Upper lobe of left lung (tissue), 6 donors: Measurements from ENCODE around the gene PLEKHA4. TPM values are rescaled to one million over a fixed set of nuclear protein-coding genes. Genes with fewer than 3 reads are reported as not detected.

Experiments used
- ATAC-seq, 2 donors: fragments of 200-7000 bp; cut with Tn5 transposase; one replicate each; pipeline ENCODE4 v1.9.1; 2022; ENCODE audit warnings: mild to moderate bottlenecking in 2 of 2, moderate library complexity in 2 of 2; ENCODE audit not compliant: low FRiP score in 2 of 2
- DNase-seq, 2 donors: peaks; one replicate each; pipeline ENCODE4 v3.0.0-alpha.2; 2019 to 2020
- H3K27ac ChIP-seq, 4 donors: fragments of 200-600 bp; sonication (generic); one replicate each; pipeline ENCODE4 v1.5.1; 2016 to 2019
- H3K27me3 ChIP-seq, 4 donors: fragments of 200-600 bp; sonication (generic); one replicate each; pipeline ENCODE4 v1.5.1; 2017 to 2019
- H3K36me3 ChIP-seq, 4 donors: fragments of 200-600 bp; sonication (generic); one replicate each; pipeline ENCODE4 v1.5.1; 2016 to 2019
- H3K4me1 ChIP-seq, 4 donors: fragments of 200-600 bp; sonication (generic); one replicate each; pipeline ENCODE4 v1.5.1; 2018 to 2019
- H3K4me3 ChIP-seq, 4 donors: fragments of 200-600 bp; sonication (generic); one replicate each; pipeline ENCODE4 v1.5.1; 2017 to 2019; ENCODE audit warnings: mild to moderate bottlenecking in 2 of 4, moderate library complexity in 1 of 4
- H3K9me3 ChIP-seq, 4 donors: fragments of 200-600 bp; sonication (generic); one replicate each; pipeline ENCODE4 v1.5.1; 2018 to 2019
- EP300 ChIP-seq, 4 donors: sonication (generic); formaldehyde crosslinking; IDR thresholded peaks; one replicate each; pipeline ENCODE4 v1.5.1; 2017; ENCODE audit warnings: antibody characterized with exemption in 4 of 4, control low read depth in 2 of 4
- POLR2A ChIP-seq, 4 donors: fragments of 450-650 bp; IDR thresholded peaks; one replicate each; pipeline ENCODE4 v1.5.1; 2016 to 2017; ENCODE audit warnings: antibody characterized with exemption in 4 of 4, mild to moderate bottlenecking in 2 of 4
- POLR2AphosphoS5 ChIP-seq, 2 donors: sonication (generic); formaldehyde crosslinking; IDR thresholded peaks; one replicate each; pipeline ENCODE4 v1.5.1; 2017; ENCODE audit warnings: antibody characterized with exemption in 2 of 2
- WGBS, 2 donors: methylation state at CpG; one replicate each; pipeline ENCODE4 v1.1.5; 2017 to 2018; 5-methylcytosine and 5-hydroxymethylcytosine counted together
- total RNA-seq, 6 donors: library from RNA; depleted of rRNA in 4 of 6; stranded (reverse); fragments of >200 nt in 4 of 6; gene quantifications; one replicate each; pipeline versions ENCODE4 v1.1.0 to v1.2.1, GENCODE V29; 2016 to 2021
- TF ChIP-seq, protein P1 (sequence below), 6 experiments: fragments of 450-650 bp in 4 of 6; fragments of 200-600 bp in 2 of 6; sonication (generic) in 2 of 6; IDR thresholded peaks; one replicate each; pipeline ENCODE4 v1.5.1; 2016 to 2019; ENCODE audit warnings: antibody characterized with exemption in 6 of 6
- donor health status: DM: no; HTN: no; CAD: no; lungs with moderate emphysema.
- donor health status: DM: no; HTN: yes; CAD: no; lungs with severe emphysema.

PLEKHA4 gene
- total RNA-seq, 6 donors from 2014 or later: 6.3 to 34.9 (median 21.2) TPM

DNA sequence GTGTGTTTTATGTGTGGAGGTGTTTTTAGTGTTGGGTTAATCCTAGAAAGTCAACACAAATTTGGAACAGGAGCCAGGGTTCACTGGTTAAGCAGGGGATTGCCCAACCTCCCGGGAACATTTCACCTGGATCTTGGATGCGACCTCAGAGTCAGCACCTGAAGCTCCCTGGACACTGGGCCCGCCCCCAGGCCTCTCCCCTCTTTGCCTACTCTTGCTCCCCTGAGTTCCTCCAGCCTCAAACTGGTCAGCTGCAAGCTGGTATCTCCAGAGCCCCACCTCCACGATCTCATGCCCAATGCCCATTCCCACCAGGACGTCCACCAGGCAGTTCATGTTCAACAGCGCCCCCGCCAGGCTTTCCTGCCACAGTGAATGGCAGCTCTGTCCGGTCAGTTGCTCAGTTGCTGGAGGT, 41.8 kb downstream of the PLEKHA4 start:
- no peak overlapping the region for H3K4me3 ChIP-seq
- 60 to 73% methylated on average over 8 of the region's 8 CpGs for WGBS, 2 donors
- TF ChIP-seq EP300 (IDR thresholded peaks at IDR 0.05): no peak
- TF ChIP-seq, protein P1, sequence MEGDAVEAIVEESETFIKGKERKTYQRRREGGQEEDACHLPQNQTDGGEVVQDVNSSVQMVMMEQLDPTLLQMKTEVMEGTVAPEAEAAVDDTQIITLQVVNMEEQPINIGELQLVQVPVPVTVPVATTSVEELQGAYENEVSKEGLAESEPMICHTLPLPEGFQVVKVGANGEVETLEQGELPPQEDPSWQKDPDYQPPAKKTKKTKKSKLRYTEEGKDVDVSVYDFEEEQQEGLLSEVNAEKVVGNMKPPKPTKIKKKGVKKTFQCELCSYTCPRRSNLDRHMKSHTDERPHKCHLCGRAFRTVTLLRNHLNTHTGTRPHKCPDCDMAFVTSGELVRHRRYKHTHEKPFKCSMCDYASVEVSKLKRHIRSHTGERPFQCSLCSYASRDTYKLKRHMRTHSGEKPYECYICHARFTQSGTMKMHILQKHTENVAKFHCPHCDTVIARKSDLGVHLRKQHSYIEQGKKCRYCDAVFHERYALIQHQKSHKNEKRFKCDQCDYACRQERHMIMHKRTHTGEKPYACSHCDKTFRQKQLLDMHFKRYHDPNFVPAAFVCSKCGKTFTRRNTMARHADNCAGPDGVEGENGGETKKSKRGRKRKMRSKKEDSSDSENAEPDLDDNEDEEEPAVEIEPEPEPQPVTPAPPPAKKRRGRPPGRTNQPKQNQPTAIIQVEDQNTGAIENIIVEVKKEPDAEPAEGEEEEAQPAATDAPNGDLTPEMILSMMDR (IDR thresholded peaks at IDR 0.05): peak in 4 of 6 experiments; percentile 23 to 50 (median 45)
- TF ChIP-seq POLR2A (IDR thresholded peaks at IDR 0.05): no peak
- H3K36me3 ChIP-seq: peaks cover 0 to 6% (median 0%) of the 10 kb centered on the region in 4 donors
- H3K9me3 ChIP-seq: no peaks in the 10 kb centered on the region
- H3K27ac ChIP-seq: no peak overlapping the region
- DNase-seq: peak; percentile 18 to 90
- no peaks in the 10 kb centered on the region for H3K27me3 ChIP-seq
- peaks cover 0 to 5% (median 0%) of the 10 kb centered on the region in 4 donors for H3K4me1 ChIP-seq
- peak in 1 of 2 donors; percentile 84 for ATAC-seq

DNA sequence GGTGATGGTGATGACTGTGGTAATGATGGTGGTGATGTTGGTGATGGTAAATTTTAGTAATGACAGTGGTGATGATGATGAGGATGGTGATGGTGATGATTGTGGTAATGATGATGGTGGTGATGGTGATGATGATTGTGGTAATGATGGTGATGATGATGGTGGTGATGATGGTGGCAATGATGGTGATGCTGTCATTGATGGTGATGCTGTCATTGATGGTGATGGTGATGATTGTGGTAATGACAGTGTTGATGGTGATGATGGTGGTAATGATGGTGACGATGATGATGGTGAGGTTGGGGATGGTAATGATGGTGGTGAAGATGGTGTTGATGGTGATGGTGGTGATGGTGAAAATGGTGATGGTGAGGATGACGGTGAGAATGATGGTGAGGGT, 45.9 kb downstream of the PLEKHA4 start:
- Histone ChIP-seq H3K4me3 (no peak overlapping the region), H3K9me3 (no peaks in the 10 kb centered on the region), H3K27ac (no peak overlapping the region), H3K4me1 (peaks cover 6 to 27% (median 15%) of the 10 kb centered on the region in 4 donors), H3K27me3 (no peaks in the 10 kb centered on the region), H3K36me3 (no peaks in the 10 kb centered on the region)
- ATAC-seq: no peak
- no peak for TF ChIP-seq POLR2A (IDR thresholded peaks at IDR 0.05)
- TF ChIP-seq, protein P1 (IDR thresholded peaks at IDR 0.05): no peak
- TF ChIP-seq EP300 (IDR thresholded peaks at IDR 0.05): no peak
- TF ChIP-seq POLR2AphosphoS5 (IDR thresholded peaks at IDR 0.05): no peak
- DNase-seq: no peak
- WGBS, 2 donors: 95% methylated on average over 2 of the region's 2 CpGs

DNA sequence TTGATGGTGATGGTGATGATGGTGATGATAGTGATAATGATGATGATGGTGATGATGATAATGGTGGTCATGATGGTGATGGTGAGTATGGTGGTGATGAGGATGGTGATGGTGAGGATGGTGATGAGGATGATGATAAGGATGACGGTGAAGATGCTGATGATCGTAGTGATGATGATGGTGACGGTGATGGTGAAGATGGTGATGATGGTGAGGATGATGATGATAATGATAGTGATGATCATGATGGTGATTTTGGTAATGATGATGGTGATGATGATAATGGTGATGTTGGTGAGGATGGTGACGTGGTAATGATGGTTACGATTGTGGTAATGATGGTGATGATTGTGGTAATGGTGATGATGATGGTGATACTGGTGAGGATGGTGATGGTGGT, 46.8 kb downstream of the PLEKHA4 start:
- WGBS, 2 donors: 76 to 84% methylated on average over 5 of the region's 5 CpGs
- ATAC-seq (no peak), DNase-seq (no peak)

DNA sequence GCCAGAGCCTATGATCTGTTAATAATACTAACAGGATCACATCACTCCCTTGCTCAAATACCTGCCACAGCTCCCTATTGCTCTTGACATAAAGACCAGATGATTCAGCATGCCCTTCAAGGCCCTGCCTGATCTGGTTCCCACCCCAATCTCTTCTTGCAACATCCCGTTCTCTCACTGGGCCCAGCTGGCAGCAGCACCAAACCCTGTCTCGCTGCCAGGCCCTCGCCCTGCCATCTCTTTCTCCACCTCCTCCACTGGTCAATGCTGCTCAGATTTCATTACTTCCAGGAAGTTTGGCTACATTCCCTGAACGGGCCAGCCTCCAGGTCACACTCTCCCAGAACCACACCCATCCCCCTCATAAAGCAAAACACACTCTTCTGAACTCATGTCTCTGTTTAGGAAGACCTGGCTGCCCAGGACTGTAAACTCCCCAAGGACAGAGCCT, 49.0 kb downstream of the PLEKHA4 start:
- TF ChIP-seq POLR2AphosphoS5 (IDR thresholded peaks at IDR 0.05) (peak; percentile 84), EP300 (IDR thresholded peaks at IDR 0.05) (peak in 2 of 4 donors; percentile 16 to 86), POLR2A (IDR thresholded peaks at IDR 0.05) (peak in 1 of 4 donors; percentile 6)
- TF ChIP-seq, protein P1 (IDR thresholded peaks at IDR 0.05): no peak
- 13 to 29% methylated on average over 4 of the region's 4 CpGs for WGBS, 2 donors
- Histone ChIP-seq H3K9me3 (no peaks in the 10 kb centered on the region), H3K27me3 (no peaks in the 10 kb centered on the region), H3K4me1 (peaks cover 6 to 33% (median 20%) of the 10 kb centered on the region in 4 donors), H3K4me3 (no peak overlapping the region), H3K36me3 (no peaks in the 10 kb centered on the region), H3K27ac (peak overlapping the region; percentile 71 to 84 (median 76))
- peak; percentile 88 to 90 for ATAC-seq
- DNase-seq: peak; percentile 90 to 95

More for the DNA sequence above, 46.8 kb downstream of the PLEKHA4 start:
- TF ChIP-seq POLR2AphosphoS5 (IDR thresholded peaks at IDR 0.05) (no peak), EP300 (IDR thresholded peaks at IDR 0.05) (no peak), POLR2A (IDR thresholded peaks at IDR 0.05) (no peak)
- TF ChIP-seq, protein P1 (IDR thresholded peaks at IDR 0.05): no peak
- no peak overlapping the region for H3K4me3 ChIP-seq
- no peaks in the 10 kb centered on the region for H3K27me3 ChIP-seq
- no peak overlapping the region for H3K27ac ChIP-seq
- H3K4me1 ChIP-seq: peaks cover 6 to 33% (median 17%) of the 10 kb centered on the region in 4 donors
- H3K36me3 ChIP-seq: no peaks in the 10 kb centered on the region
- no peaks in the 10 kb centered on the region for H3K9me3 ChIP-seq
